Measurements from ENCODE around the gene CP.

GRCh38 chr3:149162007-149162406, 59.6 kb downstream of the CP start:
- TF ChIP-seq POLR2AphosphoS5 (IDR thresholded peaks at IDR 0.05; ENCODE audit: low read depth, low read length) (no peak), ZNF362 (CRISPR knock-in tag; IDR thresholded peaks at IDR 0.05; ENCODE audit: borderline replicate concordance) (no peak), ZNF431 (CRISPR knock-in tag; IDR thresholded peaks at IDR 0.05; ENCODE audit: borderline replicate concordance, low read depth) (no peak), MAX (IDR thresholded peaks at IDR 0.05) (no peak), ZBTB1 (CRISPR knock-in tag; IDR thresholded peaks at IDR 0.05; ENCODE audit: borderline replicate concordance) (no peak), PHF21A (CRISPR knock-in tag; IDR thresholded peaks at IDR 0.05) (no peak)

All from HepG2 (cell line).